Measurements from ENCODE around the gene PPP1R13L.

DNA sequence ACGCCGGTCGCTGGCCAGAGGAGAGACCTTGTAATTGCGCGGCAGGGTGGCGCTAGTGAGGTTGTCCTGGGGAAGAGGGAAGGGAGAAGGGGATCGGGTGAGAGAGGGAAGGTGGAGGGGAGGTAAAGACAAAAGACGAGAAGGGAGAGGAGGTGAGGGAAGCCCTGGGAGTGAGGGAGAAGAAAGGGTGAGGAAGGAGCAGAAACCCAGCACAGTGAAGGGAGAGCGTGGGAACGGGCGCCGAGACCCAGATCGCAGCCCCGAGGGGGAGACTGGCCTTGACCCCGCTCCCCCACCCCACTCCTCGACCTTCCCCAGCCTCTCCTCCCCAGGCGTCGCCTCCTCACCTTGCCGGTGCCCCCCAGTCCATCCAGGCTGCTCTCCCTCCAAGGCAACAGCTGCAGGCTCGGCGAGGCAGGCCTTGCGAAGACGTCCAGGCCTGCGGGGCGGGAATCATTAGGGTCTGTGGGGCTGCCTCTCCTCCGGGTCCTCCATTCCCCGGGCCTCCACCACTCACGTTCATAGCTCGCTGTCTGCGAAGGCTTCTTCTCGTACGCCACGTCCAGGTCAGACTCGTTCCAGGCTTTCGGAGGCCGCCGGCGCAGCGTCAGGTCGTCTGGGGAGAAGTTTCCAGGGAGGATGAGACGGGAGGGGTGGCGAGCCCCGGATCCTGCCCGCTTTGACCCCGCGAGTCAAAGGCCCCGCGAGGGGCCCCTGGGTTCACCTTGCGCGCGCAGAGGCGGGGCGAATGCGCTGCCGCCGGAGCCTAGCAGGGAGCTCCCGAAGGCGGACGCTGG is 8.8 kb downstream of the PPP1R13L start:
- TF ChIP-seq, protein P1, sequence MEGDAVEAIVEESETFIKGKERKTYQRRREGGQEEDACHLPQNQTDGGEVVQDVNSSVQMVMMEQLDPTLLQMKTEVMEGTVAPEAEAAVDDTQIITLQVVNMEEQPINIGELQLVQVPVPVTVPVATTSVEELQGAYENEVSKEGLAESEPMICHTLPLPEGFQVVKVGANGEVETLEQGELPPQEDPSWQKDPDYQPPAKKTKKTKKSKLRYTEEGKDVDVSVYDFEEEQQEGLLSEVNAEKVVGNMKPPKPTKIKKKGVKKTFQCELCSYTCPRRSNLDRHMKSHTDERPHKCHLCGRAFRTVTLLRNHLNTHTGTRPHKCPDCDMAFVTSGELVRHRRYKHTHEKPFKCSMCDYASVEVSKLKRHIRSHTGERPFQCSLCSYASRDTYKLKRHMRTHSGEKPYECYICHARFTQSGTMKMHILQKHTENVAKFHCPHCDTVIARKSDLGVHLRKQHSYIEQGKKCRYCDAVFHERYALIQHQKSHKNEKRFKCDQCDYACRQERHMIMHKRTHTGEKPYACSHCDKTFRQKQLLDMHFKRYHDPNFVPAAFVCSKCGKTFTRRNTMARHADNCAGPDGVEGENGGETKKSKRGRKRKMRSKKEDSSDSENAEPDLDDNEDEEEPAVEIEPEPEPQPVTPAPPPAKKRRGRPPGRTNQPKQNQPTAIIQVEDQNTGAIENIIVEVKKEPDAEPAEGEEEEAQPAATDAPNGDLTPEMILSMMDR (IDR thresholded peaks at IDR 0.05) = no peak
- no peak for TF ChIP-seq POLR2A (IDR thresholded peaks at IDR 0.05)
